Mesothelial cell of epicardium (in vitro differentiated cells): ENCODE measurements around the gene FDX2. TPM values are rescaled to one million over a fixed set of nuclear protein-coding genes. Genes with fewer than 3 reads are reported as not detected.
"Not testable (repeated sequence)": the region's sequence is repeated elsewhere in the genome, so short reads cannot be mapped to it uniquely, and the experiment has no call there.

ENCODE experiments used
- DNase-seq, 2 experiments: peaks; one replicate each; pipeline ENCODE4 v3.0.0; 2021; ENCODE audit warnings: low spot score in 2 of 2; ENCODE audit not compliant: unreplicated experiment in 2 of 2
- H3K27ac Mint-ChIP-seq: 2 replicates; pipeline ENCODE4 v1.8.0; 2021; ENCODE audit warnings: mixed read lengths
- H3K27me3 Mint-ChIP-seq: 2 replicates; pipeline ENCODE4 v1.8.0; 2021; ENCODE audit warnings: low read depth, mixed read lengths
- H3K36me3 Mint-ChIP-seq: 2 replicates; pipeline ENCODE4 v1.8.0; 2021; ENCODE audit warnings: mixed read lengths
- H3K4me1 Mint-ChIP-seq: 2 replicates; pipeline ENCODE4 v1.8.0; 2021; ENCODE audit warnings: mixed read lengths
- H3K4me3 Mint-ChIP-seq: 2 replicates; pipeline ENCODE4 v1.8.0; 2021; ENCODE audit warnings: mild to moderate bottlenecking, moderate library complexity, mixed read lengths
- H3K9me3 Mint-ChIP-seq: 2 replicates; pipeline ENCODE4 v1.8.0; 2021; ENCODE audit warnings: mixed read lengths
- CTCF ChIP-seq: fragments of 200-600 bp; sonication (generic); IDR thresholded peaks from one replicate; pipeline ENCODE4 v1.5.0; 2021; ENCODE audit warnings: antibody characterized with exemption; ENCODE audit not compliant: unreplicated experiment
- total RNA-seq: library from RNA; stranded (reverse); gene quantifications from 3 replicates; pipeline ENCODE4 v1.2.1, GENCODE V29; 2021

FDX2 gene
- total RNA-seq, 1 donor from 2014 or later, result 18.6 TPM

GRCh38 chr19:10344780-10345179 lies 29.0 kb upstream of the FDX2 start:
- H3K9me3 Mint-ChIP-seq, result no peaks in the 10 kb centered on the region
- TF ChIP-seq CTCF, result no peak
- H3K4me1 Mint-ChIP-seq, result no peaks in the 10 kb centered on the region
- H3K36me3 Mint-ChIP-seq, result no peaks in the 10 kb centered on the region
- H3K27ac Mint-ChIP-seq, result no peak overlapping the region
- no peak overlapping the region for H3K4me3 Mint-ChIP-seq
- no peak for DNase-seq
- no peaks in the 10 kb centered on the region for H3K27me3 Mint-ChIP-seq

GRCh38 chr19:10343495-10343894 lies 27.7 kb upstream of the FDX2 start:
- H3K9me3 Mint-ChIP-seq, result no peaks in the 10 kb centered on the region
- H3K4me3 Mint-ChIP-seq, result no peak overlapping the region
- H3K27me3 Mint-ChIP-seq, result no peaks in the 10 kb centered on the region
- H3K27ac Mint-ChIP-seq, result no peak overlapping the region
- no peaks in the 10 kb centered on the region for H3K4me1 Mint-ChIP-seq
- TF ChIP-seq CTCF, result no peak
- no peaks in the 10 kb centered on the region for H3K36me3 Mint-ChIP-seq
- DNase-seq, result no peak

DNA sequence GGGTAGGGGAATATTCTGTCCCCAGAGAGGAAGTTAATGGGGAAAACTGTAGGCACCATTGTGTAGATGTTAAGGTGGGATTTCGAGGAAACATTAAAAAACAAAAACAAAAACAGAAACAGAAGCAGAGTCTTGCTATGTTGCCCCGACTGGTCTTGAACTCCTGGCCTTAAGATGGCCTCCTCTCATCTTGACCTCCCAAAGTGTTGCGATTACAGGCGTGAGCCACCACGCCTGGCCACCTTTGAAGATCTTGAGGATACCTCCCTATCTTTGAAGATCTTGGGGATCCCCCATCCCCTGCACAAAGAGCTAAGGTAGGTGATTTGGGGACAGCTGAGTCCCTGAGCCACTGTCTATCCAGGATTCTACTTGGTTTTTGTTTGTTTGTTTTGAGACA lies 24.2 kb upstream of the FDX2 start:
- Mint-ChIP-seq H3K4me1 (peaks cover under 1% of the 10 kb centered on the region), H3K4me3 (no peak overlapping the region), H3K9me3 (no peaks in the 10 kb centered on the region), H3K27me3 (no peaks in the 10 kb centered on the region), H3K27ac (no peak overlapping the region), H3K36me3 (no peaks in the 10 kb centered on the region)
- TF ChIP-seq CTCF, result no peak
- no peak for DNase-seq

DNA sequence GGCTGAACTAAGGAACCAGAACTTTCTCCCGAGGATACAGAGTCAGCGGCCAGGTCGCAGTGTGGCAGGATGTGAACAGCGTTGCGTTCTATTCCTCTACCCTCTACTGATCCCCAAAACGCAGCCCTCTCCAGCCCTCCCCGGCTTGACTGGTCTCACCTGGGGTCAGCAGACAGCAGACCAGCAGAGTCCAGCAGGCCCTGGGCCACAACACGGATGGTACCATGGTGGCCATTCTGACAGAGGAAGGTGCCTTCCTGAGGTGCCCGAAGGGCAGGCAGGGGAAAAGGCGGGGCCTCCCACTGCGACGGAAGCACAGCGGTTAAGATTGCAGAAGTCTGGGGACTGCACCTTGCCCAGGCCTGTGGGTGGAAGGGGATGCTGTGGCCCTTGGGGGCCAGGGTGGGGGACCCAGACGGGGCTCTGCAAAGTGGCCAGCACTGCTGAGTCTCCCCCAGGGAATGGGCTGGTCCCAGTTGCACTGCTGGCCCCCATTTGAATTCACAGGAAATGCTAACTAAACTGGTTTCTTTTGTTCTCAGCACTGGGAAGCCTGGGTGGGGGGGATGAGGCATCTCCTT lies 23.7 kb upstream of the FDX2 start, which contains the start of gene ICAM3:
ICAM3 (minus strand) TSS at position 245 of the 581 bp plus-strand sequence; CDS start at position 235, 10 bp downstream.
- no peak within 1 kb of the TSS for H3K27ac Mint-ChIP-seq
- DNase-seq, result no peak
- H3K4me1 Mint-ChIP-seq, result peaks cover 5% of the 10 kb centered on the region
- H3K4me3 Mint-ChIP-seq, result no peak within 1 kb of the TSS
- no peaks in the 10 kb centered on the region for H3K36me3 Mint-ChIP-seq
- no peaks in the 10 kb centered on the region for H3K9me3 Mint-ChIP-seq
- TF ChIP-seq CTCF, result no peak
- H3K27me3 Mint-ChIP-seq, result no peaks in the 10 kb centered on the region

GRCh38 chr19:10338940-10339339 lies 23.1 kb upstream of the FDX2 start:
- no peak overlapping the region for H3K4me3 Mint-ChIP-seq
- H3K27ac Mint-ChIP-seq, result no peak overlapping the region
- no peak for DNase-seq
- no peak for TF ChIP-seq CTCF
- H3K27me3 Mint-ChIP-seq, result no peaks in the 10 kb centered on the region
- H3K36me3 Mint-ChIP-seq, result no peaks in the 10 kb centered on the region
- H3K9me3 Mint-ChIP-seq, result no peaks in the 10 kb centered on the region
- peaks cover 10% of the 10 kb centered on the region for H3K4me1 Mint-ChIP-seq

- H3K4me3 Mint-ChIP-seq, H3K27me3 Mint-ChIP-seq, DNase-seq, H3K27ac Mint-ChIP-seq, H3K36me3 Mint-ChIP-seq, H3K9me3 Mint-ChIP-seq: not testable (repeated sequence)
- H3K4me1 Mint-ChIP-seq, result peaks cover 23% of the 10 kb centered on the region
These were observed 20.9 kb upstream of the FDX2 start for GRCh38 chr19:10336725-10337124.
